Liver (tissue), 9 donors: ENCODE results near the gene ZNF587B. TPM values are rescaled to one million over a fixed set of nuclear protein-coding genes. Genes with fewer than 3 reads are reported as not detected.
"Not testable (repeated sequence)": the region's sequence is repeated elsewhere in the genome, so short reads cannot be mapped to it uniquely, and the experiment has no call there.

Source experiments
- DNase-seq: peaks from one replicate; pipeline ENCODE4 v3.0.0-alpha.2; 2017; ENCODE audit warnings: low spot score
- H3K27ac ChIP-seq, 2 donors: one replicate each; pipeline ENCODE4 v1.7.0; 2013; ENCODE audit warnings: inconsistent platforms in 2 of 2, low read length in 2 of 2, control low read depth in 1 of 2, low read depth in 1 of 2, mild to moderate bottlenecking in 1 of 2
- H3K27me3 ChIP-seq, 4 donors: one replicate each; pipeline versions ENCODE4 v1.6.1 to v1.7.0; 2013; ENCODE audit warnings: low read length in 3 of 4, inconsistent platforms in 1 of 4, mild to moderate bottlenecking in 1 of 4, moderate library complexity in 1 of 4; ENCODE audit not compliant: control insufficient read depth in 4 of 4, insufficient read depth in 4 of 4
- H3K36me3 ChIP-seq, 4 donors: one replicate each; pipeline versions ENCODE4 v1.6.1 to v1.7.0; 2013; ENCODE audit warnings: low read length in 3 of 4, mild to moderate bottlenecking in 3 of 4, low read depth in 1 of 4, moderate library complexity in 1 of 4; ENCODE audit not compliant: control insufficient read depth in 4 of 4, insufficient read depth in 3 of 4
- H3K4me1 ChIP-seq, 4 donors: one replicate each; pipeline versions ENCODE4 v1.6.1 to v1.7.0; 2013; ENCODE audit warnings: low read length in 3 of 4, mild to moderate bottlenecking in 3 of 4, moderate library complexity in 1 of 4; ENCODE audit not compliant: control insufficient read depth in 4 of 4, insufficient read depth in 4 of 4
- H3K4me3 ChIP-seq, 3 donors: one replicate each; pipeline versions ENCODE4 v1.6.1 to v1.7.0; 2013; ENCODE audit warnings: low read length in 3 of 3, control low read depth in 1 of 3, low read depth in 1 of 3, mild to moderate bottlenecking in 1 of 3
- H3K9ac ChIP-seq, 2 donors: one replicate each; pipeline ENCODE4 v1.7.0; 2013; ENCODE audit warnings: low read length in 2 of 2, mild to moderate bottlenecking in 2 of 2, moderate library complexity in 2 of 2, control low read depth in 1 of 2, low read depth in 1 of 2
- H3K9me3 ChIP-seq, 4 donors: one replicate each; pipeline versions ENCODE4 v1.6.1 to v1.7.0; 2013; ENCODE audit warnings: low read length in 3 of 4; ENCODE audit not compliant: control insufficient read depth in 4 of 4
- CTCF ChIP-seq: fragments of 150-350 bp; IDR thresholded peaks from 2 replicates; pipeline ENCODE4 v1.5.1; 2017; ENCODE audit warnings: improper control_type of control experiment, low read depth, low read length; ENCODE audit not compliant: missing input control
- EGR1 ChIP-seq, 2 donors: IDR thresholded peaks; 2 replicates each; pipeline ENCODE4 v1.6.1; 2016 to 2018; ENCODE audit warnings: antibody characterized with exemption in 2 of 2, low read depth in 2 of 2
- FOXA1 ChIP-seq: IDR thresholded peaks from 2 replicates; pipeline ENCODE4 v1.6.1; 2016; ENCODE audit warnings: antibody characterized with exemption
- FOXA2 ChIP-seq: IDR thresholded peaks from 2 replicates; pipeline ENCODE4 v1.6.1; 2016; ENCODE audit warnings: antibody characterized with exemption
- GABPA ChIP-seq, 2 donors: IDR thresholded peaks in 1 of 2; conservative IDR thresholded peaks in 1 of 2; 2 replicates each; pipeline ENCODE4 v1.6.1; 2016; ENCODE audit warnings: antibody characterized with exemption in 2 of 2, mild to moderate bottlenecking in 1 of 2, moderate library complexity in 1 of 2
- HNF4A ChIP-seq, 2 donors: conservative IDR thresholded peaks; 2 replicates each; pipeline ENCODE4 v1.6.1; 2016; ENCODE audit warnings: antibody characterized with exemption in 2 of 2, mild to moderate bottlenecking in 2 of 2
- HNF4G ChIP-seq: IDR thresholded peaks from 2 replicates; pipeline ENCODE4 v1.6.1; 2016; ENCODE audit warnings: antibody characterized with exemption
- JUND ChIP-seq, 2 donors: IDR thresholded peaks; 2 replicates each; pipeline ENCODE4 v1.6.1; 2016; ENCODE audit warnings: antibody characterized with exemption in 2 of 2
- NR2F2 ChIP-seq: IDR thresholded peaks from 2 replicates; pipeline ENCODE4 v1.6.1; 2016; ENCODE audit warnings: antibody characterized with exemption
- RAD21 ChIP-seq, 2 donors: IDR thresholded peaks; 2 replicates each; pipeline ENCODE4 v1.6.1; 2016; ENCODE audit warnings: antibody characterized with exemption in 2 of 2, mild to moderate bottlenecking in 2 of 2
- REST ChIP-seq: IDR thresholded peaks from 2 replicates; pipeline ENCODE4 v1.6.1; 2016; ENCODE audit warnings: antibody characterized with exemption, mild to moderate bottlenecking
- RXRA ChIP-seq, 2 donors: IDR thresholded peaks; 2 replicates each; pipeline ENCODE4 v1.6.1; 2017 to 2018; ENCODE audit warnings: antibody characterized with exemption in 2 of 2, mild to moderate bottlenecking in 1 of 2
- TAF1 ChIP-seq: conservative IDR thresholded peaks from 2 replicates; pipeline ENCODE4 v1.6.1; 2016; ENCODE audit warnings: antibody characterized with exemption, mild to moderate bottlenecking
- YY1 ChIP-seq: IDR thresholded peaks from 2 replicates; pipeline ENCODE4 v1.6.1; 2016; ENCODE audit warnings: antibody characterized with exemption, mild to moderate bottlenecking
- ZBTB33 ChIP-seq: IDR thresholded peaks from 2 replicates; pipeline ENCODE4 v1.6.1; 2016; ENCODE audit warnings: antibody characterized with exemption
- WGBS: extraction: QIAGEN DNeasy Blood & Tissue Kit; methylation state at CpG from one replicate; pipeline ENCODE4 v1.1.7; 2013; 5-methylcytosine and 5-hydroxymethylcytosine counted together
- polyA plus RNA-seq, 2 donors: library from polyadenylated mRNA; stranded (reverse) in 1 of 2; unstranded in 1 of 2; fragments of 200-250 nt in 1 of 2; fragments of >200 nt in 1 of 2; fragmentation: Nextera tagmentation in 1 of 2; extraction: Ambion mirVana in 1 of 2; gene quantifications; one replicate each; pipeline versions ENCODE4 v1.2.1 to v1.2.3, GENCODE V29; 2013 to 2015
- total RNA-seq, 2 donors: library from RNA; depleted of rRNA; stranded (reverse); fragments of >200 nt; gene quantifications; one replicate each; pipeline ENCODE4 v1.2.3, GENCODE V29; 2014
- donor health status: healthy.
- donor health status: healthy.
- donor health status: healthy.
- donor health status: healthy.
- donor health status: healthy.

The ZNF587B gene
- total and polyA plus RNA-seq, 4 donors: 3.0 to 30.2 (median 6.9) TPM

- not testable (repeated sequence) for H3K27me3 ChIP-seq, H3K9ac ChIP-seq, DNase-seq, H3K27ac ChIP-seq, H3K4me3 ChIP-seq, H3K9me3 ChIP-seq
- Histone ChIP-seq H3K4me1 (peaks cover 4 to 14% (median 10%) of the 10 kb centered on the region in 4 donors), H3K36me3 (peaks cover 1 to 11% (median 5%) of the 10 kb centered on the region in 4 donors)
- WGBS: 65% methylated on average over 5 of the region's 6 CpGs
- TF ChIP-seq HNF4A (conservative IDR thresholded peaks at IDR 0.05): peak in 1 of 2 donors; percentile 34
These were observed 21.9 kb downstream of the ZNF587B start for GRCh38 chr19:57851812-57852603.

GRCh38 chr19:57854117-57854516, 24.0 kb downstream of the ZNF587B start:
- peaks cover 6 to 25% (median 8%) of the 10 kb centered on the region in 4 donors for H3K36me3 ChIP-seq

GRCh38 chr19:57862351-57862750, 32.3 kb downstream of the ZNF587B start:
- H3K9ac ChIP-seq, H3K4me1 ChIP-seq, H3K27ac ChIP-seq, H3K27me3 ChIP-seq, DNase-seq: not testable (repeated sequence)
- Histone ChIP-seq H3K36me3 (peaks cover 20 to 76% (median 55%) of the 10 kb centered on the region in 4 donors), H3K4me3 (peak overlapping the region in 2 of 3 donors; percentile 28), H3K9me3 (peaks cover 4 to 26% (median 12%) of the 10 kb centered on the region in 4 donors)
- WGBS: 92% methylated on average over 3 of the region's 3 CpGs

More at GRCh38 chr19:57854117-57854516, 24.0 kb downstream of the ZNF587B start:
- H3K27ac ChIP-seq, H3K9ac ChIP-seq, H3K27me3 ChIP-seq, H3K9me3 ChIP-seq, DNase-seq, H3K4me3 ChIP-seq: not testable (repeated sequence)
- peaks cover 4 to 14% (median 10%) of the 10 kb centered on the region in 4 donors for H3K4me1 ChIP-seq
- WGBS: 95% methylated on average over 2 of the region's 2 CpGs

- H3K27me3 ChIP-seq: no peaks in the 10 kb centered on the region
- H3K9ac ChIP-seq: no peak overlapping the region
- peaks cover 14 to 40% (median 36%) of the 10 kb centered on the region in 4 donors for H3K36me3 ChIP-seq
- no peak overlapping the region for H3K27ac ChIP-seq
- no peak for DNase-seq
- no peaks in the 10 kb centered on the region for H3K4me1 ChIP-seq
- H3K4me3 ChIP-seq: peak overlapping the region in 2 of 3 donors; percentile 42 to 72
- peaks cover 29 to 40% (median 36%) of the 10 kb centered on the region in 4 donors for H3K9me3 ChIP-seq
- 94% methylated on average over 7 of the region's 7 CpGs for WGBS
- no peak for TF ChIP-seq FOXA2
- TF ChIP-seq HNF4G: no peak
- TF ChIP-seq YY1: no peak
- TF ChIP-seq RAD21 (IDR thresholded peaks at IDR 0.05): no peak
- TF ChIP-seq GABPA (IDR thresholded peaks at IDR 0.05 in 1 of 2, conservative IDR thresholded peaks at IDR 0.05 in 1 of 2): no peak
- TF ChIP-seq RXRA (IDR thresholded peaks at IDR 0.05): no peak
- TF ChIP-seq FOXA1: no peak
- no peak for TF ChIP-seq EGR1 (IDR thresholded peaks at IDR 0.05; ENCODE audit: low read depth in 2 of 2)
- TF ChIP-seq REST: no peak
- no peak for TF ChIP-seq HNF4A (conservative IDR thresholded peaks at IDR 0.05)
- TF ChIP-seq NR2F2: no peak
- TF ChIP-seq ZBTB33: no peak
- no peak for TF ChIP-seq TAF1
- no peak for TF ChIP-seq JUND (IDR thresholded peaks at IDR 0.05)
- TF ChIP-seq CTCF: no peak
These were observed 37.9 kb downstream of the ZNF587B start for GRCh38 chr19:57867868-57868492.
